IMR-90 (cell line): ENCODE results near the gene CBR4. TPM values are rescaled to one million over a fixed set of nuclear protein-coding genes. Genes with fewer than 3 reads are reported as not detected.
A peak's percentile ranks its signal among the peaks of the same experiment; 100 is the strongest.

Experiments used
- ATAC-seq: fragments of 200-7000 bp; cut with Tn5 transposase; 2 replicates; pipeline ENCODE4 v1.9.1; 2020; ENCODE audit warnings: low read depth, mild to moderate bottlenecking, moderate library complexity
- BruUV-seq: library from RNA; stranded (reverse); fragments of 400-500 nt; replicated peaks from 2 replicates; lab custom pipeline; 2021; lab: Mats Ljungman, UMichigan
- CTCF ChIA-PET: fragments of 300-600 bp; formaldehyde crosslinking; extraction: SDS; loops from one replicate; lab custom pipeline; 2021; ENCODE audit warnings: antibody characterized with exemption; lab: Yijun Ruan, JAX
- POLR2A ChIA-PET: fragments of 300-600 bp; sonication (Branson Sonifier 250); formaldehyde crosslinking; loops from one replicate; lab custom pipeline; 2022; ENCODE audit warnings: antibody characterized with exemption; ENCODE audit not compliant: unreplicated experiment; lab: Charles Lee
- DNase-seq: peaks from one replicate; pipeline ENCODE4 v3.0.0; 2013
- H2AFZ ChIP-seq: replicated peaks from 2 replicates; pipeline ENCODE3; 2013; ENCODE audit warnings: low read length, mild to moderate bottlenecking; ENCODE audit not compliant: poor library complexity
- H2AK5ac ChIP-seq: 2 replicates; pipeline ENCODE4 v1.6.1; 2013; ENCODE audit warnings: low read depth, low read length, inconsistent platforms
- H2AK9ac ChIP-seq: replicated peaks from 2 replicates; pipeline ENCODE3; 2013; ENCODE audit warnings: mild to moderate bottlenecking, low read depth, low read length, moderate library complexity; ENCODE audit not compliant: poor library complexity
- H2BK120ac ChIP-seq: 2 replicates; pipeline ENCODE4 v1.6.1; 2013; ENCODE audit warnings: low read depth, low read length, inconsistent platforms
- H2BK15ac ChIP-seq: 3 replicates; pipeline ENCODE4 v1.6.1; 2013; ENCODE audit warnings: low read depth, low read length, inconsistent platforms
- H2BK20ac ChIP-seq: 2 replicates; pipeline ENCODE4 v1.6.1; 2013; ENCODE audit warnings: low read depth, mild to moderate bottlenecking, inconsistent platforms, low read length, moderate library complexity
- H2BK5ac ChIP-seq: 2 replicates; pipeline ENCODE4 v1.6.1; 2013; ENCODE audit warnings: mild to moderate bottlenecking, low read depth, low read length, inconsistent platforms; ENCODE audit not compliant: poor library complexity, severe bottlenecking
- H3K14ac ChIP-seq: replicated peaks from 2 replicates; pipeline ENCODE4 v1.6.1; 2013; ENCODE audit warnings: low read depth, low read length, inconsistent platforms
- H3K18ac ChIP-seq: 2 replicates; pipeline ENCODE4 v1.6.1; 2013; ENCODE audit warnings: low read depth, low read length, control low read depth
- H3K23ac ChIP-seq: 2 replicates; pipeline ENCODE4 v1.6.1; 2013; ENCODE audit warnings: low read depth, low read length, inconsistent platforms
- H3K27ac ChIP-seq: 2 replicates; pipeline ENCODE4 v1.5.1; 2013; ENCODE audit warnings: mild to moderate bottlenecking, control low read depth, low read length; ENCODE audit not compliant: insufficient read depth
- H3K27me3 ChIP-seq: 2 replicates; pipeline ENCODE4 v1.6.1; 2013; ENCODE audit warnings: low read length; ENCODE audit not compliant: control insufficient read depth, insufficient read depth
- H3K36me3 ChIP-seq: 2 replicates; pipeline ENCODE4 v1.6.1; 2013; ENCODE audit warnings: low read length, mixed read lengths; ENCODE audit not compliant: control insufficient read depth, insufficient read depth
- H3K4ac ChIP-seq: 2 replicates; pipeline ENCODE4 v1.6.1; 2013; ENCODE audit warnings: low read depth, low read length, inconsistent platforms
- H3K4me1 ChIP-seq: 2 replicates; pipeline ENCODE4 v1.6.1; 2013; ENCODE audit warnings: low read length, mixed read lengths; ENCODE audit not compliant: control insufficient read depth, insufficient read depth
- H3K4me2 ChIP-seq: 2 replicates; pipeline ENCODE4 v1.6.1; 2013; ENCODE audit warnings: low read depth, mild to moderate bottlenecking, control low read depth, low read length, moderate library complexity
- H3K4me3 ChIP-seq: 2 replicates; pipeline ENCODE4 v1.5.1; 2013; ENCODE audit warnings: low read depth, mild to moderate bottlenecking, control low read depth, low read length, moderate library complexity; ENCODE audit not compliant: insufficient read depth
- H3K56ac ChIP-seq: 2 replicates; pipeline ENCODE4 v1.6.1; 2013; ENCODE audit warnings: low read length, inconsistent platforms; ENCODE audit not compliant: insufficient read depth; ENCODE audit errors: extremely low read depth
- H3K79me1 ChIP-seq, 2 experiments: 2 replicates each; pipeline ENCODE4 v1.6.1; 2013; ENCODE audit warnings: low read length in 2 of 2, inconsistent platforms in 1 of 2, low read depth in 1 of 2
- H3K9ac ChIP-seq: 2 replicates; pipeline ENCODE4 v1.6.1; 2013; ENCODE audit warnings: low read depth, low read length, control low read depth
- H3K9me1 ChIP-seq: 2 replicates; pipeline ENCODE4 v1.6.1; 2013; ENCODE audit warnings: low read length, inconsistent platforms; ENCODE audit not compliant: insufficient read depth
- H3K9me3 ChIP-seq: 2 replicates; pipeline ENCODE4 v1.6.1; 2013; ENCODE audit warnings: low read length; ENCODE audit not compliant: control insufficient read depth, insufficient read depth
- H4K20me1 ChIP-seq: 2 replicates; pipeline ENCODE4 v1.6.1; 2013; ENCODE audit warnings: low read length, inconsistent platforms; ENCODE audit not compliant: insufficient read depth
- H4K5ac ChIP-seq: 2 replicates; pipeline ENCODE4 v1.6.1; 2013; ENCODE audit warnings: mild to moderate bottlenecking, low read depth, low read length, control low read depth
- H4K8ac ChIP-seq, 2 experiments: 2 replicates each; pipeline ENCODE4 v1.6.1; 2013; ENCODE audit warnings: low read depth in 2 of 2, low read length in 2 of 2, control low read depth in 1 of 2, inconsistent platforms in 1 of 2
- H4K91ac ChIP-seq: 2 replicates; pipeline ENCODE4 v1.6.1; 2013; ENCODE audit warnings: low read depth, low read length, inconsistent platforms; ENCODE audit not compliant: insufficient read depth
- CEBPB ChIP-seq: IDR thresholded peaks from 2 replicates; pipeline ENCODE4 v1.6.1; 2012; ENCODE audit warnings: low read depth, low read length, improper control_type of control experiment
- CTCF ChIP-seq: conservative IDR thresholded peaks from 2 replicates; pipeline ENCODE4 v1.5.1; 2012; ENCODE audit warnings: mild to moderate bottlenecking, low read depth, low read length, improper control_type of control experiment
- ELK1 ChIP-seq: fragments of 150-350 bp; IDR thresholded peaks from 2 replicates; pipeline ENCODE4 v1.6.1; 2016; ENCODE audit warnings: low read depth, mild to moderate bottlenecking, low read length, moderate library complexity, borderline replicate concordance
- FOS ChIP-seq: fragments of 150-350 bp; IDR thresholded peaks from 2 replicates; pipeline ENCODE4 v1.6.1; 2016; ENCODE audit warnings: low read depth, low read length
- MAFK ChIP-seq: IDR thresholded peaks from 2 replicates; pipeline ENCODE4 v1.6.1; 2012; ENCODE audit warnings: low read depth, low read length, improper control_type of control experiment
- MAZ ChIP-seq: IDR thresholded peaks from 2 replicates; pipeline ENCODE4 v1.6.1; 2012; ENCODE audit warnings: low read depth, mild to moderate bottlenecking, low read length, improper control_type of control experiment, moderate library complexity, borderline replicate concordance
- NFE2L2 ChIP-seq: fragments of 150-350 bp; IDR thresholded peaks from 2 replicates; pipeline ENCODE4 v1.6.1; 2016; ENCODE audit warnings: low read depth, mild to moderate bottlenecking, low read length
- POLR2A ChIP-seq: IDR thresholded peaks from 2 replicates; pipeline ENCODE4 v1.6.1; 2012; ENCODE audit warnings: mild to moderate bottlenecking, low read depth, low read length
- RAD21 ChIP-seq: IDR thresholded peaks from 2 replicates; pipeline ENCODE4 v1.6.1; 2012; ENCODE audit warnings: low read length, improper control_type of control experiment
- RCOR1 ChIP-seq: IDR thresholded peaks from 2 replicates; pipeline ENCODE4 v1.6.1; 2012; ENCODE audit warnings: mild to moderate bottlenecking, low read length, improper control_type of control experiment; ENCODE audit not compliant: insufficient replicate concordance
- RFX5 ChIP-seq: IDR thresholded peaks from 2 replicates; pipeline ENCODE4 v1.8.0; 2012; ENCODE audit warnings: low read depth, mild to moderate bottlenecking, low read length, moderate library complexity
- SMC3 ChIP-seq: fragments of 150-350 bp; IDR thresholded peaks from 2 replicates; pipeline ENCODE4 v1.6.1; 2016; ENCODE audit warnings: low read depth, mild to moderate bottlenecking, antibody characterized with exemption, low read length, moderate library complexity
- USF2 ChIP-seq: fragments of 150-350 bp; IDR thresholded peaks from 2 replicates; pipeline ENCODE4 v1.6.1; 2017; ENCODE audit warnings: mild to moderate bottlenecking, antibody characterized with exemption, low read length, low read depth
- WGBS, 2 experiments: methylation state at CpG; one replicate each; pipeline versions ENCODE4 v1.1.5 to v1.1.7; 2013; ENCODE audit warnings: missing lambda C conversion rate in 2 of 2; ENCODE audit not compliant: insufficient read length in 1 of 2; ENCODE audit errors: extremely low coverage in 2 of 2; 5-methylcytosine and 5-hydroxymethylcytosine counted together
- dilution Hi-C: fragments of 300-500 bp; cut with HindIII; formaldehyde crosslinking; loops from one replicate; pipeline ENCODE4 v1.14.3; 2018; ENCODE audit warnings: low sequenced_read_pairs; ENCODE audit not compliant: unreplicated experiment
- in situ Hi-C: fragments of 300-500 bp; cut with MboI; formaldehyde crosslinking; loops from 3 replicates; pipeline ENCODE4 v1.14.3; 2019; ENCODE audit warnings: low sequenced_read_pairs, inconsistent platforms, mixed read lengths
- intact Hi-C: fragments of 100-400 bp; cut with micrococcal nuclease; formaldehyde crosslinking; loops from 2 replicates; pipeline ENCODE4 v1.10.0; 2022
- polyA plus RNA-seq, 3 experiments: library from polyadenylated mRNA; depleted of rRNA; stranded (reverse); fragments of >200 nt; gene quantifications; 2 replicates each; pipeline ENCODE4 v1.2.3, GENCODE V29; 2012; ENCODE audit warnings: low replicate concordance in 1 of 3
- total RNA-seq: library from RNA; depleted of rRNA; stranded (reverse); fragments of >200 nt; gene quantifications from 2 replicates; pipeline ENCODE4 v1.2.3, GENCODE V29; 2012

The CBR4 gene
- total and polyA plus RNA-seq, 2 of the 4 experiments (the other 2 are of a cell fraction) = 2.7 to 4.5 TPM

GRCh38 chr4:169024762-169025161 lies 14.7 kb upstream of the CBR4 start:
- H2BK20ac ChIP-seq = no peak overlapping the region
- CTCF ChIA-PET = interaction anchor here (0.6 to 1.4 kb wide), 4 partner anchors 14 to 468 kb away, joined by 3 to 6 read pairs (median 4); partner anchors contain the start of gene CBR4
- no peaks in the 10 kb centered on the region for H3K36me3 ChIP-seq
- H3K9me1 ChIP-seq = no peaks in the 10 kb centered on the region
- dilution Hi-C loops = no loop called here
- no peak overlapping the region for H2BK5ac ChIP-seq
- no peak overlapping the region for H4K5ac ChIP-seq
- no peak overlapping the region for H3K56ac ChIP-seq
- intact Hi-C loops = loop anchor here (1.0 to 10.0 kb wide), 3 partner anchors 244 to 540 kb away; no protein-coding TSS in a partner anchor
- H2AFZ ChIP-seq = no peak overlapping the region
- DNase-seq (peak; percentile 59), ATAC-seq (peak; percentile 95)
- H2BK15ac ChIP-seq = no peak overlapping the region
- no peak overlapping the region for H2BK120ac ChIP-seq
- no peak overlapping the region for H3K4me2 ChIP-seq
- no peak overlapping the region for H3K14ac ChIP-seq
- no peak overlapping the region for H4K8ac ChIP-seq
- H3K4me1 ChIP-seq = no peaks in the 10 kb centered on the region
- in situ Hi-C loops = no loop called here
- H3K9me3 ChIP-seq = no peaks in the 10 kb centered on the region
- H4K20me1 ChIP-seq = no peaks in the 10 kb centered on the region
- TF ChIP-seq RCOR1 (no peak), MAZ (peak; percentile 33; the same call in 1 of the 2 replicates), RFX5 (no peak), SMC3 (peak; percentile 64), RAD21 (peak; percentile 79), ELK1 (no peak), USF2 (no peak), MAFK (no peak), NFE2L2 (no peak), CTCF (peak; percentile 68), POLR2A (no peak), FOS (no peak), CEBPB (0 out of 2 replicates have a peak, but pooled peaks have one; percentile 20)
- H3K23ac ChIP-seq = no peak overlapping the region
- no peak overlapping the region for H3K27ac ChIP-seq
- H3K4ac ChIP-seq = no peak overlapping the region
- H2AK9ac ChIP-seq = no peak overlapping the region
- H3K79me1 ChIP-seq = no peaks in the 10 kb centered on the region
- no peak overlapping the region for H2AK5ac ChIP-seq
- H4K91ac ChIP-seq = no peak overlapping the region
- 0 out of 2 replicates have a peak, but pooled peaks cover 2% of the 10 kb centered on the region for H3K27me3 ChIP-seq
- no CpG with 5 or more reads among the region's 2 CpGs for WGBS, 2 experiments
- H3K18ac ChIP-seq = no peak overlapping the region
- no peak overlapping the region for H3K9ac ChIP-seq
- no TSS peak for BruUV-seq
- POLR2A ChIA-PET = no interaction called here
- no peak overlapping the region for H3K4me3 ChIP-seq
